Skeletal muscle tissue (tissue), 4 donors: ENCODE measurements around the gene CDH15. TPM values are rescaled to one million over a fixed set of nuclear protein-coding genes. Genes with fewer than 3 reads are reported as not detected.
"Not testable (repeated sequence)": the region's sequence is repeated elsewhere in the genome, so short reads cannot be mapped to it uniquely, and the experiment has no call there.

Experiments
- H3K27ac ChIP-seq: one replicate; pipeline ENCODE4 v1.7.0; 2013; ENCODE audit warnings: mild to moderate bottlenecking, low read depth, low read length, inconsistent platforms
- H3K27me3 ChIP-seq, 3 donors: one replicate each; pipeline ENCODE4 v1.7.0; 2013; ENCODE audit warnings: low read length in 3 of 3; ENCODE audit not compliant: control insufficient read depth in 3 of 3, insufficient read depth in 3 of 3
- H3K36me3 ChIP-seq, 3 donors: one replicate each; pipeline ENCODE4 v1.7.0; 2013; ENCODE audit warnings: low read length in 3 of 3; ENCODE audit not compliant: control insufficient read depth in 3 of 3, insufficient read depth in 3 of 3
- H3K4me1 ChIP-seq, 3 donors: one replicate each; pipeline ENCODE4 v1.7.0; 2013; ENCODE audit warnings: low read length in 3 of 3, mild to moderate bottlenecking in 3 of 3; ENCODE audit not compliant: control insufficient read depth in 3 of 3, insufficient read depth in 3 of 3
- H3K4me3 ChIP-seq, 3 donors: one replicate each; pipeline ENCODE4 v1.7.0; 2013; ENCODE audit warnings: low read length in 3 of 3
- H3K9ac ChIP-seq, 3 donors: one replicate each; pipeline ENCODE4 v1.7.0; 2013; ENCODE audit warnings: low read length in 3 of 3, mild to moderate bottlenecking in 3 of 3, moderate library complexity in 2 of 3, low read depth in 1 of 3
- H3K9me3 ChIP-seq, 3 donors: one replicate each; pipeline ENCODE4 v1.7.0; 2013; ENCODE audit warnings: low read length in 3 of 3; ENCODE audit not compliant: control insufficient read depth in 3 of 3
- total RNA-seq: library from RNA; depleted of rRNA; stranded (reverse); fragments of >200 nt; gene quantifications from one replicate; pipeline ENCODE4 v1.2.3, GENCODE V29; 2014
- donor health status: Osteomylitis.

Gene CDH15
- total RNA-seq, 1 donor from 2014 or later = 124 TPM

GRCh38 chr16:89177501-89177900, 6.0 kb downstream of the CDH15 start:
- no peaks in the 10 kb centered on the region for H3K9me3 ChIP-seq
- peaks cover 34 to 42% (median 37%) of the 10 kb centered on the region in 3 donors for H3K4me1 ChIP-seq
- peaks cover 4 to 7% (median 6%) of the 10 kb centered on the region in 3 donors for H3K36me3 ChIP-seq
- no peak overlapping the region for H3K4me3 ChIP-seq
- no peak overlapping the region for H3K9ac ChIP-seq
- peaks cover 0 to 3% (median 0%) of the 10 kb centered on the region in 3 donors for H3K27me3 ChIP-seq
- H3K27ac ChIP-seq = no peak overlapping the region

- Histone ChIP-seq H3K4me1 (peaks cover 23 to 31% (median 26%) of the 10 kb centered on the region in 3 donors), H3K27me3 (peaks cover 0 to 3% (median 0%) of the 10 kb centered on the region in 3 donors), H3K36me3 (peaks cover 9 to 11% (median 10%) of the 10 kb centered on the region in 3 donors), H3K9me3 (no peaks in the 10 kb centered on the region), H3K9ac (peak overlapping the region in 1 of 3 donors; percentile 16), H3K27ac (no peak overlapping the region), H3K4me3 (no peak overlapping the region)
Observed at GRCh38 chr16:89178453-89179147, 7.1 kb downstream of the CDH15 start.

GRCh38 chr16:89179148-89179484, 7.6 kb downstream of the CDH15 start:
- Histone ChIP-seq H3K4me3 (no peak overlapping the region), H3K27ac (no peak overlapping the region), H3K27me3 (peaks cover 0 to 3% (median 0%) of the 10 kb centered on the region in 3 donors), H3K9ac (no peak overlapping the region), H3K9me3 (no peaks in the 10 kb centered on the region), H3K36me3 (peaks cover 9 to 11% (median 11%) of the 10 kb centered on the region in 3 donors), H3K4me1 (peaks cover 18 to 26% (median 21%) of the 10 kb centered on the region in 3 donors)

- H3K4me3 ChIP-seq = no peak overlapping the region
- H3K27ac ChIP-seq = no peak overlapping the region
- H3K4me1 ChIP-seq = peaks cover 11 to 19% (median 14%) of the 10 kb centered on the region in 3 donors
- peaks cover 9 to 15% (median 11%) of the 10 kb centered on the region in 3 donors for H3K36me3 ChIP-seq
- H3K27me3 ChIP-seq = peaks cover 0 to 3% (median 0%) of the 10 kb centered on the region in 3 donors
- H3K9me3 ChIP-seq = no peaks in the 10 kb centered on the region
- no peak overlapping the region for H3K9ac ChIP-seq
Observed at GRCh38 chr16:89179656-89180315, 8.2 kb downstream of the CDH15 start.

- Histone ChIP-seq H3K27ac (no peak overlapping the region), H3K36me3 (peaks cover 9 to 30% (median 13%) of the 10 kb centered on the region in 3 donors), H3K9ac (no peak overlapping the region), H3K4me1 (no peaks in the 10 kb centered on the region), H3K9me3 (no peaks in the 10 kb centered on the region), H3K27me3 (peaks cover 0 to 3% (median 0%) of the 10 kb centered on the region in 3 donors), H3K4me3 (no peak overlapping the region)
Observed at GRCh38 chr16:89183463-89183862, 11.9 kb downstream of the CDH15 start.

DNA sequence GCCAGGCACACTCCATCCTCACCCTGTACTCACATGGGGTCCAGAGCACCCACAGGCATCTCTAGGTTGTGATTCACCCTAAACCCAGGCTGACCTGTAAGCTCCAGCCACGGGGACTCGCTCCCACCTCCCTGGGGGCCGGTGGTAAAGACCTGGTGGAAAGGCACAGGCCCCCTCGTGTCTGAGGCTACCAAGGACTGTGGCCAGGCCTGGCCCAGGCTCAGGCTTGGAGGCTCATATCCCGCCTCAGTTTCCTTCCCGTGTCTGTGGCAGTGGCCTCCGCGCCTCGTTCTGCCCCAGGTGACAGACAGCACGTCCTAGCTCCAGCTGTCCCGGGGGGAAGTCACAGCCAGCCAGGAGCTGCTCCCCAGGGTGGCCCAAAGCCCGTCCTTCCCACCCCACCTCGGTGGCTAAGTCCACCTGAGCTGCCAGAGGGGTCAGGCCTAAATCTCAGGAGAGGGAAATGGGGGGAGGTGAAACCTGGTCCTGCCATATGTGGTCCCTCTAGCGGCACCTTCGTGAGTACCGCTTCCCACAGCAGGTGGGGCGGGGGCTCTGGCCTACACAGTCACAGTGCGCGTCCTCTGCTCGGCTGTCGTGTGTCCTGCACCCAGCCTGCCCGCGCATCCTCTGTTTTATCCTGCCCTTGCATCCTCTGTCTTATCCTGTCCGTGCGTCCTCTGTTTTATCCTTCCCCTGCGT, 12.6 kb downstream of the CDH15 start:
- H3K27ac ChIP-seq = no peak overlapping the region
- peaks cover 9 to 30% (median 13%) of the 10 kb centered on the region in 3 donors for H3K36me3 ChIP-seq
- no peak overlapping the region for H3K4me3 ChIP-seq
- H3K9ac ChIP-seq = no peak overlapping the region
- no peaks in the 10 kb centered on the region for H3K9me3 ChIP-seq
- peaks cover 0 to 3% (median 0%) of the 10 kb centered on the region in 3 donors for H3K27me3 ChIP-seq
- no peaks in the 10 kb centered on the region for H3K4me1 ChIP-seq

DNA sequence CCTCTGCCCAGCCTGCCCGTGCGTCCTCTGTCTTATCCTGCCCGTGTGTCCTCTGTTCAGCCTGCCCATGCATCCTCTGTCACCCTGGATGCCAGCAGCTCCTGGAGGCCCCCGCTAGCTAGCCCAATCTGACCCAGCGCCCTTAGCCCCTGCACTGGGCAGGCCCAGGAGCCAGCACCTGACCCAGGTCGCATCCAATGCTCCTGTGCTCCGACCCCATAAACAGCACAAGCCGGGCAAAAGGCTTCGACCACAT, 13.1 kb downstream of the CDH15 start:
- Histone ChIP-seq H3K4me1 (no peaks in the 10 kb centered on the region), H3K27ac (no peak overlapping the region), H3K36me3 (peaks cover 8 to 30% (median 13%) of the 10 kb centered on the region in 3 donors), H3K9ac (no peak overlapping the region), H3K27me3 (peaks cover 0 to 3% (median 0%) of the 10 kb centered on the region in 3 donors), H3K4me3 (no peak overlapping the region), H3K9me3 (no peaks in the 10 kb centered on the region)

DNA sequence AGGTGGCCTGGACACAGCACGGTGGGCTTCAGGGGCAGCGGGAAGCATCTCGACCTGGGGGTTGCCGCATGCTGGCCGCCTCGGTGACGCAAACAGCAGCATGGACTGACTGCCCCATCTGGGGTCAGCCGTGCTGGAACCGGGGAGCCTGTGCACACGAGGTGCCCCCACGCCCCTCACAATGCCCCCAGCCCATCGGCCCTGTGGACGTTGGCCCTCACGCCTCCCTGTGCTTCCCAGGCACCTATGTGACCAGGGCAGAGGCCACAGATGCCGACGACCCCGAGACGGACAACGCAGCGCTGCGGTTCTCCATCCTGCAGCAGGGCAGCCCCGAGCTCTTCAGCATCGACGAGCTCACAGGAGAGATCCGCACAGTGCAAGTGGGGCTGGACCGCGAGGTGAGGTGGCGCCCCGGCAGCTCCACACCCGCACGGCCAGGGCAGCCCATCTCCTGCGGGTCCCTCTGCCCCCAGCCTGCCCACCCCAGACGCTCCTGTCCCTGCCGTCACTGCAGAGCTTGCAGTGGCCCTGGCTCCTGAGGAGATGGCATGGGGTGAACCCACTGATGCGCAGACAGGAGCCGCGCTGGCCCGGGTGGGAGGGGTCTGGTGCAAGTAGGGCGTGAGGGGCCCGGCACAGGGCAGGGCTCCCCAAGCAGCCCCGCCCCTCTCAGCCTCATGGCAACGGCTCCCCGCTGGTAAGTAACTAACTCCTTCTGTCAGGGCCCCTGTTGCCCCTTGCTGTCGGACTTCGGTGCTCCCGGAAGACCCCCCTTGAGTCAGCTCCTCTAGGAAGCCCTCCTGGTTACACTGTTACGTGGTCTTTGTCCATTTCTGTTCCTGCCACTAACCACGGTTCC, 13.6 kb downstream of the CDH15 start:
- no peaks in the 10 kb centered on the region for H3K4me1 ChIP-seq
- no peak overlapping the region for H3K4me3 ChIP-seq
- no peak overlapping the region for H3K27ac ChIP-seq
- peaks cover 0 to 3% (median 0%) of the 10 kb centered on the region in 3 donors for H3K27me3 ChIP-seq
- H3K9ac ChIP-seq = no peak overlapping the region
- peaks cover 6 to 29% (median 13%) of the 10 kb centered on the region in 3 donors for H3K36me3 ChIP-seq
- H3K9me3 ChIP-seq = no peaks in the 10 kb centered on the region

- H3K27me3 ChIP-seq, H3K4me3 ChIP-seq, H3K27ac ChIP-seq, H3K9me3 ChIP-seq, H3K4me1 ChIP-seq, H3K9ac ChIP-seq: not testable (repeated sequence)
- peaks cover 5 to 31% (median 13%) of the 10 kb centered on the region in 3 donors for H3K36me3 ChIP-seq
Observed at GRCh38 chr16:89185887-89186592, 14.5 kb downstream of the CDH15 start.
